ENCODE measurements around the gene TM9SF1. TPM values are rescaled to one million over a fixed set of nuclear protein-coding genes. Genes with fewer than 3 reads are reported as not detected.

The TM9SF1 gene
- total RNA-seq, 4 donors from 2014 or later, result 46.8 to 61.3 (median 54.6) TPM

- TF ChIP-seq EP300 (IDR thresholded peaks at IDR 0.05), result no peak
- TF ChIP-seq CTCF (IDR thresholded peaks at IDR 0.05), result no peak
- TF ChIP-seq POLR2A (IDR thresholded peaks at IDR 0.05), result no peak
- H3K27me3 ChIP-seq, result no peaks in the 10 kb centered on the region
- no peak overlapping the region for H3K27ac ChIP-seq
- 85 to 88% methylated on average over 5 of the region's 5 CpGs for WGBS, 2 donors
- no peaks in the 10 kb centered on the region for H3K9me3 ChIP-seq
- H3K36me3 ChIP-seq, result peaks cover 6 to 60% (median 9%) of the 10 kb centered on the region in 3 donors
- peaks cover 0 to 69% (median 34%) of the 10 kb centered on the region in 4 donors for H3K4me1 ChIP-seq
- no peak overlapping the region for H3K4me3 ChIP-seq
- no peak for DNase-seq (ENCODE audit: low spot score in 2 of 2)
These were observed 43.3 kb upstream of the TM9SF1 start for GRCh38 chr14:24238527-24239037.

- Histone ChIP-seq H3K4me3 (no peak overlapping the region), H3K27me3 (no peaks in the 10 kb centered on the region), H3K9me3 (no peaks in the 10 kb centered on the region), H3K36me3 (peaks cover 6 to 60% (median 9%) of the 10 kb centered on the region in 3 donors), H3K4me1 (peaks cover 0 to 69% (median 34%) of the 10 kb centered on the region in 4 donors), H3K27ac (no peak overlapping the region)
- TF ChIP-seq EP300 (IDR thresholded peaks at IDR 0.05) (no peak), POLR2A (IDR thresholded peaks at IDR 0.05) (no peak), CTCF (IDR thresholded peaks at IDR 0.05) (no peak)
- 84% methylated on average over 5 of the region's 5 CpGs for WGBS, 2 donors
- no peak for DNase-seq (ENCODE audit: low spot score in 2 of 2)
These were observed 42.9 kb upstream of the TM9SF1 start for GRCh38 chr14:24238123-24238522.

GRCh38 chr14:24237463-24237955 lies 42.3 kb upstream of the TM9SF1 start:
- Histone ChIP-seq H3K27ac (no peak overlapping the region), H3K36me3 (peaks cover 6 to 60% (median 9%) of the 10 kb centered on the region in 3 donors), H3K4me1 (peaks cover 0 to 70% (median 34%) of the 10 kb centered on the region in 4 donors)

GRCh38 chr14:24236689-24237462 lies 41.6 kb upstream of the TM9SF1 start:
- H3K36me3 ChIP-seq, result peaks cover 6 to 60% (median 9%) of the 10 kb centered on the region in 3 donors
- H3K4me3 ChIP-seq, result no peak overlapping the region
- no peak for TF ChIP-seq POLR2A (IDR thresholded peaks at IDR 0.05)
- no peak for TF ChIP-seq CTCF (IDR thresholded peaks at IDR 0.05)
- TF ChIP-seq EP300 (IDR thresholded peaks at IDR 0.05), result no peak
- H3K4me1 ChIP-seq, result peaks cover 0 to 70% (median 34%) of the 10 kb centered on the region in 4 donors
- no peak for DNase-seq (ENCODE audit: low spot score in 2 of 2)
- WGBS, 2 donors, result 91 to 96% methylated on average over 6 of the region's 6 CpGs
- no peaks in the 10 kb centered on the region for H3K9me3 ChIP-seq
- no peaks in the 10 kb centered on the region for H3K27me3 ChIP-seq
- H3K27ac ChIP-seq, result no peak overlapping the region

More at GRCh38 chr14:24237463-24237955, 42.3 kb upstream of the TM9SF1 start:
- Histone ChIP-seq H3K9me3 (no peaks in the 10 kb centered on the region), H3K27me3 (no peaks in the 10 kb centered on the region), H3K4me3 (no peak overlapping the region)
- TF ChIP-seq POLR2A (IDR thresholded peaks at IDR 0.05) (no peak), EP300 (IDR thresholded peaks at IDR 0.05) (no peak)
- no peak for DNase-seq (ENCODE audit: low spot score in 2 of 2)
- 92 to 97% methylated on average over 2 of the region's 2 CpGs for WGBS, 2 donors

GRCh38 chr14:24235804-24236688 lies 40.8 kb upstream of the TM9SF1 start:
- no peak for DNase-seq (ENCODE audit: low spot score in 2 of 2)
- peaks cover 0 to 70% (median 35%) of the 10 kb centered on the region in 4 donors for H3K4me1 ChIP-seq
- no peaks in the 10 kb centered on the region for H3K9me3 ChIP-seq
- no peak overlapping the region for H3K4me3 ChIP-seq
- 85 to 95% methylated on average over 5 of the region's 5 CpGs for WGBS, 2 donors
- no peaks in the 10 kb centered on the region for H3K27me3 ChIP-seq
- H3K36me3 ChIP-seq, result peaks cover 6 to 59% (median 9%) of the 10 kb centered on the region in 3 donors
- no peak overlapping the region for H3K27ac ChIP-seq
- TF ChIP-seq POLR2A (IDR thresholded peaks at IDR 0.05), result no peak
- TF ChIP-seq CTCF (IDR thresholded peaks at IDR 0.05), result no peak
- TF ChIP-seq EP300 (IDR thresholded peaks at IDR 0.05), result no peak

Data from tibial nerve (tissue), 4 donors.